ENCODE data around the gene MIEN1. TPM values are rescaled to one million over a fixed set of nuclear protein-coding genes. Genes with fewer than 3 reads are reported as not detected.
"Not testable (repeated sequence)": the region's sequence is repeated elsewhere in the genome, so short reads cannot be mapped to it uniquely, and the experiment has no call there.

Gene MIEN1
- total RNA-seq, 1 experiment from 2014 or later: 40.6 TPM

- TF ChIP-seq CBFB (CRISPR knock-in tag; IDR thresholded peaks at IDR 0.05; ENCODE audit: low read depth): no peak
- Mint-ChIP-seq H3K27me3 (ENCODE audit: low read depth) (no peaks in the 10 kb centered on the region), H3K9me3 (no peaks in the 10 kb centered on the region), H3K4me3 (no peak overlapping the region), H3K36me3 (peaks cover 31% of the 10 kb centered on the region), H3K4me1 (peaks cover 22% of the 10 kb centered on the region), H3K27ac (no peak overlapping the region)
- DNase-seq (ENCODE audit: low spot score): no peak
- ChIA-PET CTCF (no interaction called here), POLR2A (no interaction called here)
- no peak for ATAC-seq
Measured at GRCh38 chr17:39726617-39727016, 3.7 kb downstream of the MIEN1 start.

- not testable (repeated sequence) for ATAC-seq, H3K27ac Mint-ChIP-seq
- H3K36me3 Mint-ChIP-seq: peaks cover 34% of the 10 kb centered on the region
Measured at GRCh38 chr17:39725923-39726322, 4.4 kb downstream of the MIEN1 start.

GRCh38 chr17:39724731-39725130 is 5.6 kb downstream of the MIEN1 start:
- H3K9me3 Mint-ChIP-seq: no peaks in the 10 kb centered on the region
- DNase-seq (ENCODE audit: low spot score) (no peak), ATAC-seq (no peak)
- H3K27me3 Mint-ChIP-seq (ENCODE audit: low read depth): no peaks in the 10 kb centered on the region
- H3K36me3 Mint-ChIP-seq: peaks cover 42% of the 10 kb centered on the region
- ChIA-PET CTCF (no interaction called here), POLR2A (no interaction called here)
- H3K4me1 Mint-ChIP-seq: peaks cover 19% of the 10 kb centered on the region
- H3K4me3 Mint-ChIP-seq: no peak overlapping the region
- H3K27ac Mint-ChIP-seq: no peak overlapping the region
- no peak for TF ChIP-seq ZNF425 (CRISPR knock-in tag; conservative IDR thresholded peaks at IDR 0.05)
- TF ChIP-seq ZSCAN18 (CRISPR knock-in tag; IDR thresholded peaks at IDR 0.05): no peak
- TF ChIP-seq OVOL2 (CRISPR knock-in tag; IDR thresholded peaks at IDR 0.05; ENCODE audit: borderline replicate concordance): no peak
- no peak for TF ChIP-seq ZNF138 (CRISPR knock-in tag; conservative IDR thresholded peaks at IDR 0.05)
- TF ChIP-seq MXD4 (CRISPR knock-in tag; IDR thresholded peaks at IDR 0.05; ENCODE audit: borderline replicate concordance): no peak
- no peak for TF ChIP-seq ERG (CRISPR knock-in tag; IDR thresholded peaks at IDR 0.05)
- TF ChIP-seq IRF2 (CRISPR knock-in tag; IDR thresholded peaks at IDR 0.05; ENCODE audit: borderline replicate concordance, low read depth): no peak
- TF ChIP-seq ZNF281 (CRISPR knock-in tag; IDR thresholded peaks at IDR 0.05): no peak
- no peak for TF ChIP-seq ATF3 (CRISPR knock-in tag; conservative IDR thresholded peaks at IDR 0.05)
- TF ChIP-seq RORB (CRISPR knock-in tag; IDR thresholded peaks at IDR 0.05): no peak
- TF ChIP-seq AFF4 (CRISPR knock-in tag; IDR thresholded peaks at IDR 0.05; ENCODE audit: borderline replicate concordance): no peak
- TF ChIP-seq CBFB (CRISPR knock-in tag; IDR thresholded peaks at IDR 0.05; ENCODE audit: low read depth): no peak
- TF ChIP-seq TP53 (CRISPR knock-in tag; IDR thresholded peaks at IDR 0.05): no peak
- no peak for TF ChIP-seq ZNF317 (CRISPR knock-in tag; IDR thresholded peaks at IDR 0.05; ENCODE audit: borderline replicate concordance, low read depth)
- no peak for TF ChIP-seq PRDM15 (CRISPR knock-in tag; IDR thresholded peaks at IDR 0.05)
- TF ChIP-seq SOX15 (CRISPR knock-in tag; IDR thresholded peaks at IDR 0.05): no peak

More at GRCh38 chr17:39725923-39726322, 4.4 kb downstream of the MIEN1 start:
- H3K27me3 Mint-ChIP-seq (ENCODE audit: low read depth); H3K4me3 Mint-ChIP-seq; H3K9me3 Mint-ChIP-seq; POLR2A ChIA-PET; DNase-seq (ENCODE audit: low spot score): not testable (repeated sequence)
- CTCF ChIA-PET: interaction anchor here (1.0 kb wide), 1 partner anchor 21 kb away, joined by 3 read pairs; no protein-coding TSS in a partner anchor
- peaks cover 22% of the 10 kb centered on the region for H3K4me1 Mint-ChIP-seq

All from WTC11 (cell line).